Measurements from ENCODE around the gene POMGNT2. TPM values are rescaled to one million over a fixed set of nuclear protein-coding genes. Genes with fewer than 3 reads are reported as not detected.

POMGNT2 gene
- total RNA-seq, 1 donor: 10.1 TPM

GRCh38 chr3:43095370-43095769 lies 10.5 kb downstream of the POMGNT2 start:
- no peaks in the 10 kb centered on the region for H3K4me1 ChIP-seq (ENCODE audit: insufficient read depth, low read length)
- H3K27ac ChIP-seq (ENCODE audit: low read depth, low read length): no peak overlapping the region
- no peak overlapping the region for H3K4me3 ChIP-seq (ENCODE audit: insufficient read depth, low read length)
- no peak for DNase-seq (ENCODE audit: insufficient read length, low spot score, missing footprints)
- no peaks in the 10 kb centered on the region for H3K27me3 ChIP-seq (ENCODE audit: insufficient read depth, low read length)
- peaks cover 18% of the 10 kb centered on the region for H4K20me1 ChIP-seq (ENCODE audit: insufficient read depth, low read length)
- H3K9me3 ChIP-seq (ENCODE audit: low read depth, low read length): no peaks in the 10 kb centered on the region
- no peak overlapping the region for H3K4me2 ChIP-seq (ENCODE audit: insufficient read depth, low read length)
- no peak overlapping the region for H2AFZ ChIP-seq (ENCODE audit: low read length)
- peaks cover 3% of the 10 kb centered on the region for H3K79me2 ChIP-seq (ENCODE audit: insufficient read depth, low read length)
- no peaks in the 10 kb centered on the region for H3K36me3 ChIP-seq (ENCODE audit: insufficient read depth, low read length)
- TF ChIP-seq, protein P1, sequence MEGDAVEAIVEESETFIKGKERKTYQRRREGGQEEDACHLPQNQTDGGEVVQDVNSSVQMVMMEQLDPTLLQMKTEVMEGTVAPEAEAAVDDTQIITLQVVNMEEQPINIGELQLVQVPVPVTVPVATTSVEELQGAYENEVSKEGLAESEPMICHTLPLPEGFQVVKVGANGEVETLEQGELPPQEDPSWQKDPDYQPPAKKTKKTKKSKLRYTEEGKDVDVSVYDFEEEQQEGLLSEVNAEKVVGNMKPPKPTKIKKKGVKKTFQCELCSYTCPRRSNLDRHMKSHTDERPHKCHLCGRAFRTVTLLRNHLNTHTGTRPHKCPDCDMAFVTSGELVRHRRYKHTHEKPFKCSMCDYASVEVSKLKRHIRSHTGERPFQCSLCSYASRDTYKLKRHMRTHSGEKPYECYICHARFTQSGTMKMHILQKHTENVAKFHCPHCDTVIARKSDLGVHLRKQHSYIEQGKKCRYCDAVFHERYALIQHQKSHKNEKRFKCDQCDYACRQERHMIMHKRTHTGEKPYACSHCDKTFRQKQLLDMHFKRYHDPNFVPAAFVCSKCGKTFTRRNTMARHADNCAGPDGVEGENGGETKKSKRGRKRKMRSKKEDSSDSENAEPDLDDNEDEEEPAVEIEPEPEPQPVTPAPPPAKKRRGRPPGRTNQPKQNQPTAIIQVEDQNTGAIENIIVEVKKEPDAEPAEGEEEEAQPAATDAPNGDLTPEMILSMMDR (IDR thresholded peaks at IDR 0.05; ENCODE audit: extremely low read depth, low read depth, low read length): no peak

DNA sequence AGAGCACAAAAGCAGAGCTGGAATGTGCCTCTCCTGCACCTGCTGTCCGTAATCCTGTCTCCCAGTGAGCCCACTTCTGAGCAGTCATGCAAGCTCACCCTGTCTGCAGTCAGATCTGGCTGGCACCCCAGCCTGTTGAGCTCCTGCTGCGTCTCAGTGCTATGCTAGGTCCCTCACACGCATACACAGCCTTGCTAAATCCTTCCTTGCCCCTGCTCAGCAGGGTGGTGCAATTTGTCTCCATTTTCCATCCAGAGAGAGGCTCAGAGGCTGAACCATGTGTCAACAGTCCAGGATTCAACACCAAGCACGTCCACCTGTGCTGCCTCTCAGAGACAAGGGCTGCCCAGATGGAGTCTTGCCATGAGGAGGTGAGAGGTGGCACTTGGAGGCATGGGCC lies 11.0 kb downstream of the POMGNT2 start:
- no peak for DNase-seq (ENCODE audit: insufficient read length, low spot score, missing footprints)
- Histone ChIP-seq H3K27ac (ENCODE audit: low read depth, low read length) (no peak overlapping the region), H3K27me3 (ENCODE audit: insufficient read depth, low read length) (no peaks in the 10 kb centered on the region), H3K9me3 (ENCODE audit: low read depth, low read length) (no peaks in the 10 kb centered on the region), H2AFZ (ENCODE audit: low read length) (no peak overlapping the region), H3K4me1 (ENCODE audit: insufficient read depth, low read length) (no peaks in the 10 kb centered on the region), H4K20me1 (ENCODE audit: insufficient read depth, low read length) (peaks cover 17% of the 10 kb centered on the region), H3K36me3 (ENCODE audit: insufficient read depth, low read length) (no peaks in the 10 kb centered on the region), H3K79me2 (ENCODE audit: insufficient read depth, low read length) (peaks cover 3% of the 10 kb centered on the region), H3K4me2 (ENCODE audit: insufficient read depth, low read length) (no peak overlapping the region), H3K4me3 (ENCODE audit: insufficient read depth, low read length) (no peak overlapping the region)
- TF ChIP-seq, protein P1 (IDR thresholded peaks at IDR 0.05; ENCODE audit: extremely low read depth, low read depth, low read length): no peak

DNA sequence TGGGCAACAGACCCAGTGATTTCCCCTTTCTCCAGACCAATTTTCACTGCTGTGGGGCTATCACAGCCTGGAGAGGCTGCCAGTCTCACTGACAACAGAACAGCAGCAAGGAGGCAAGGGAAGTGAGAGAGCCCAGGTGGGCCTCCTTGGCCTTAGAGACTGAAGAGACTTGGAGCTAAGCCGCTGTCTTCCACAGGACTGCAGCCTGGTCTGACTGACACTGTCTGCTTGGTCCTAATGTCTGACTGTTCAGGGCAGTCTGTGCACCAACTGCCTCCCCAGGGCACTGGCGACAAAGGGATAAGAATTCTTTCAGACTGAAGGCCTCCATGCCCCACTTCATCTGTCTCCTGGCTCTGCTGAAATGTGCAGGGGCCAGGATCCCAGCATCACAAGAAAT lies 11.5 kb downstream of the POMGNT2 start:
- Histone ChIP-seq H3K79me2 (ENCODE audit: insufficient read depth, low read length) (peaks cover 2% of the 10 kb centered on the region), H3K27ac (ENCODE audit: low read depth, low read length) (no peak overlapping the region), H2AFZ (ENCODE audit: low read length) (no peak overlapping the region), H3K36me3 (ENCODE audit: insufficient read depth, low read length) (no peaks in the 10 kb centered on the region), H3K4me1 (ENCODE audit: insufficient read depth, low read length) (no peaks in the 10 kb centered on the region), H3K9me3 (ENCODE audit: low read depth, low read length) (no peaks in the 10 kb centered on the region), H3K27me3 (ENCODE audit: insufficient read depth, low read length) (no peaks in the 10 kb centered on the region), H3K4me3 (ENCODE audit: insufficient read depth, low read length) (no peak overlapping the region), H4K20me1 (ENCODE audit: insufficient read depth, low read length) (peaks cover 13% of the 10 kb centered on the region), H3K4me2 (ENCODE audit: insufficient read depth, low read length) (no peak overlapping the region)
- DNase-seq (ENCODE audit: insufficient read length, low spot score, missing footprints): no peak
- TF ChIP-seq, protein P1 (IDR thresholded peaks at IDR 0.05; ENCODE audit: extremely low read depth, low read depth, low read length): no peak

GRCh38 chr3:43093974-43094373 lies 11.9 kb downstream of the POMGNT2 start:
- Histone ChIP-seq H3K36me3 (ENCODE audit: insufficient read depth, low read length) (no peaks in the 10 kb centered on the region), H4K20me1 (ENCODE audit: insufficient read depth, low read length) (peaks cover 11% of the 10 kb centered on the region), H3K9me3 (ENCODE audit: low read depth, low read length) (no peaks in the 10 kb centered on the region), H3K27ac (ENCODE audit: low read depth, low read length) (no peak overlapping the region), H3K27me3 (ENCODE audit: insufficient read depth, low read length) (no peaks in the 10 kb centered on the region), H3K79me2 (ENCODE audit: insufficient read depth, low read length) (no peaks in the 10 kb centered on the region), H2AFZ (ENCODE audit: low read length) (no peak overlapping the region), H3K4me2 (ENCODE audit: insufficient read depth, low read length) (no peak overlapping the region), H3K4me3 (ENCODE audit: insufficient read depth, low read length) (no peak overlapping the region), H3K4me1 (ENCODE audit: insufficient read depth, low read length) (no peaks in the 10 kb centered on the region)
- no peak for DNase-seq (ENCODE audit: insufficient read length, low spot score, missing footprints)
- TF ChIP-seq, protein P1 (IDR thresholded peaks at IDR 0.05; ENCODE audit: extremely low read depth, low read depth, low read length): no peak
